LoVo (cell line): Measurements from ENCODE around the gene TMEM88.

Experiments used
- DNase-seq: peaks from one replicate; pipeline ENCODE4 v3.0.0-alpha.2; 2016; ENCODE audit warnings: low spot score

The TMEM88 gene

DNA sequence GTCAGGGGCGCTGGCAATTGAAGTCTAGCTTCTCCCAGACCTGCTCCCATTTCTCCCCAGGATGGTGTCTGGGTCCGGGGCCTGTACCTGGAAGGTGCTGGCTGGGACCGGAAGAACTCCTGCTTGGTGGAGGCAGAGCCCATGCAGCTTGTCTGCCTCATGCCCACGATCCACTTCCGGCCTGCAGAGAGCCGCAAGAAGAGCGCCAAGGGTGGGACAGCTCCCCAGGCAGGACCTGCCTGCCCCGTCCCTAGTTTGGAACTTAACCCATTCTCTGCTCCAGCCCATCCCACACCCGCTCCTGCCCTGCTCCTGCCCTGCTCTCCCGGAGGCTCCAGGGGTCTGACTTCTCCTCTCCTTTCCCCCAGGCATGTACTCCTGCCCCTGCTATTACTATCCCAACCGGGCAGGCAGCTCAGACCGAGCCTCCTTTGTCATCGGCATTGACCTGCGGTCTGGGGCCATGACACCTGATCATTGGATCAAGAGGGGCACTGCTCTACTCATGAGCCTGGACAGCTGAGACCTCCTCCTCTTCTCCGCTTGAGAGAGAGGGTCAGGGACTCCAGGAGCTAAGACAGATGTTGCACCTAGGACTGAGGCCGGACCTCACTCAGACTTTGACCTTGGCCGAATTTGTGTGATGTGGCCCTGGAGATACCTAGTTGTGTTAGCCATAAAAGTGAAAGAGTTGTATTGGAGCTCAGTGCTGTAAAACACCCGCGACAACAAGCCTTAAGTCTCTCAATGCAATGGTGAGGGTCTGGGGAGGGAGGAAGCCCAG lies 21.7 kb upstream of the TMEM88 start:
- DNase-seq, result no peak

- peak; percentile 92 for DNase-seq
Observed at GRCh38 chr17:7833795-7834541, 20.9 kb upstream of the TMEM88 start, which contains the start of gene KDM6B. TSS of gene KDM6B (plus strand) at chr17:7834217. CDS start at chr17:7845555, 11,338 bp downstream.

- no peak for DNase-seq
Observed at GRCh38 chr17:7834542-7834956, 20.3 kb upstream of the TMEM88 start.

- peak; percentile 97 for DNase-seq
Observed at GRCh38 chr17:7834957-7835813, 19.7 kb upstream of the TMEM88 start.

GRCh38 chr17:7835814-7836595 lies 18.9 kb upstream of the TMEM88 start:
- peak; percentile 39 for DNase-seq

GRCh38 chr17:7836596-7837407 lies 18.1 kb upstream of the TMEM88 start:
- peak; percentile 97 for DNase-seq

GRCh38 chr17:7837408-7838088 lies 17.3 kb upstream of the TMEM88 start:
- DNase-seq, result no peak

GRCh38 chr17:7838090-7839075 lies 16.5 kb upstream of the TMEM88 start:
- DNase-seq, result no peak

GRCh38 chr17:7839190-7839875 lies 15.5 kb upstream of the TMEM88 start:
- DNase-seq, result peak; percentile 39

DNA sequence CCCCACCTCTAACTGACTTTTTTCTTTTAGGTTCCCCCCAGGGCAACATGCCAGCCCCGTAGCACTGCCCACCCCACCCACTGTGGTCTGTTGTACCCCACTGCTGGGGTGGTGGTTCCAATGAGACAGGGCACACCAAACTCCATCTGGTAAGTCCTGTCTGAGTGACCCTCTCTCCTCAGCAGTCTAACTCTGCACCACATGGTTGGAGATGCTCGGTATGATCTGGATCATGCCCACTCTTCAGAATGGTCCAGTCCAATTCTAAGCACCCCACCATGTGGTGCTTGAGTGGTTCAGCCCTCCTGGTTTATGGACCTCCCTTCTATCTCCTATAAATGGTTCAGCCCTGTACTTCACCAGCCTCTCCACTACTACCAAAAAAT lies 15.0 kb upstream of the TMEM88 start:
- DNase-seq, result no peak

DNA sequence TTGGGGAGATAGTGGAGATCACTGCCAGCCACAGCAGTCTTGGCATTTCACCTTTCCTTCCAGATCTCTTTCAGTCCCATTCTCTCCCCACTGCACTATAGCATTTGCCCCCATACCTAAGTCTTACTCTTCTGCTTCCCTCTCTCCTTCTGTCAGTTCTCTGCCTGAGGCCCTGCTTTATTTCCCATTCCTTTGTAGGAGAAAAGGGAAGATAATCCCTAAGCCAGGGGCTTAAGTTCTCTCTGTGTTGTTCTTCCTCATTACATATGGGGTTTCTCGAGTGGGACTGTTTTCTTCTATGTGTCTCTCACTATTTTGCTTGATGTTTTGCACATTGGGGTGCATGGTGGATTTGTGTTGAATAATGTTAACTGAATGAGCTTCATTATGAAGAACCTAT lies 14.4 kb upstream of the TMEM88 start:
- no peak for DNase-seq

GRCh38 chr17:7840875-7841274 lies 14.0 kb upstream of the TMEM88 start:
- DNase-seq, result no peak

GRCh38 chr17:7841396-7841914 lies 13.4 kb upstream of the TMEM88 start:
- DNase-seq, result peak; percentile 85

DNA sequence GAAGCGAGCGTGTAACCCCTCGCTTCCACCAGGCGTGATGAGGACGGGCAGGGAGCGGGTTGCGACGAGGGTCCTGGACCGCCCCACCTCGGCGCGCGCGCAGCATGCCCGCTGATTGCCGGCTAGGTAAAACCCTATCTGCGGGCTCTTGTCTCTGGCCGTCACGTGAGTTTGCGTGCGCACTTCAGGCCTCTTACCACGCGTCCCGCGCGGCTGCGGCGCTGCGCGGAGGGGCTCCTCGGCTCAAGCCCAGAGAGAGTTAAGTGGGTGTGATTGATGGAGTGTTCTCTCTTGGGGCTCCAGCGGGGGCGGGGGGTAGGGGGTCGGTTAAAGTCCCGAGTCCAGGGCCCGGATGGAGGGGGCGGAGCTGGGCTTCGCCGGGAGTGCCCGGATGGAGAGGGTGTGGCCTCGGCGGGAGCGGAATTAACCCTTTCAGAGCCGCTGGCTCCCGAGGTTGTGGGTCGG lies 12.9 kb upstream of the TMEM88 start:
- DNase-seq, result peak; percentile 92

GRCh38 chr17:7842380-7843256 lies 12.2 kb upstream of the TMEM88 start:
- peak; percentile 72 for DNase-seq

- DNase-seq, result no peak
Observed at GRCh38 chr17:7843257-7843535, 11.7 kb upstream of the TMEM88 start.
